ENCODE results near the gene MPPED2.

DNA sequence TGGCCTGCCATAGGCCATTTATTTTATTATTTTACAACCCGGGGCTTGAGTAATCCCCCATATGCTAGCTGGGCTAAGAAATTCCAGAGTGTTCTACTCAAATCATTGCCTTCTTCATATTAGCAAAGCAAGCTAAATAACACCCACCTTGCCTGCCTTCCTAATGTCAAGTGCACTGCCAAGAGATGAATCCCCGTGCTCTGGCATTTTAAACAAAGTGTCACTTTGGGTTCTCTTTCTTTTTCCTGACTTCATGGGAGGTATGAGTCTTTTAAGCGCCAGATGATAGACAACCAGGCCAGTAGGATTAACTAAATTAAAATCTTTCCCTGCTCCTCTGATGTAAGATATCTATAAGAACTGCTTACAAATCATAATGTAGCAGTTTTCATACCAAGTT is 4.5 kb downstream of the MPPED2 start:
- TF ChIP-seq, protein P1, sequence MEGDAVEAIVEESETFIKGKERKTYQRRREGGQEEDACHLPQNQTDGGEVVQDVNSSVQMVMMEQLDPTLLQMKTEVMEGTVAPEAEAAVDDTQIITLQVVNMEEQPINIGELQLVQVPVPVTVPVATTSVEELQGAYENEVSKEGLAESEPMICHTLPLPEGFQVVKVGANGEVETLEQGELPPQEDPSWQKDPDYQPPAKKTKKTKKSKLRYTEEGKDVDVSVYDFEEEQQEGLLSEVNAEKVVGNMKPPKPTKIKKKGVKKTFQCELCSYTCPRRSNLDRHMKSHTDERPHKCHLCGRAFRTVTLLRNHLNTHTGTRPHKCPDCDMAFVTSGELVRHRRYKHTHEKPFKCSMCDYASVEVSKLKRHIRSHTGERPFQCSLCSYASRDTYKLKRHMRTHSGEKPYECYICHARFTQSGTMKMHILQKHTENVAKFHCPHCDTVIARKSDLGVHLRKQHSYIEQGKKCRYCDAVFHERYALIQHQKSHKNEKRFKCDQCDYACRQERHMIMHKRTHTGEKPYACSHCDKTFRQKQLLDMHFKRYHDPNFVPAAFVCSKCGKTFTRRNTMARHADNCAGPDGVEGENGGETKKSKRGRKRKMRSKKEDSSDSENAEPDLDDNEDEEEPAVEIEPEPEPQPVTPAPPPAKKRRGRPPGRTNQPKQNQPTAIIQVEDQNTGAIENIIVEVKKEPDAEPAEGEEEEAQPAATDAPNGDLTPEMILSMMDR (IDR thresholded peaks at IDR 0.05): no peak
- TF ChIP-seq ATF1 (CRISPR knock-in tag; IDR thresholded peaks at IDR 0.05) (no peak), TCF7 (CRISPR knock-in tag; IDR thresholded peaks at IDR 0.05; ENCODE audit: low read depth) (no peak), ZNF263 (CRISPR knock-in tag; IDR thresholded peaks at IDR 0.05; ENCODE audit: low read depth) (no peak), CREB1 (CRISPR knock-in tag; IDR thresholded peaks at IDR 0.05) (no peak), CREM (CRISPR knock-in tag; IDR thresholded peaks at IDR 0.05) (no peak), ELF4 (CRISPR knock-in tag; IDR thresholded peaks at IDR 0.05; ENCODE audit: low read depth) (no peak)
- TF ChIP-seq, protein P2, sequence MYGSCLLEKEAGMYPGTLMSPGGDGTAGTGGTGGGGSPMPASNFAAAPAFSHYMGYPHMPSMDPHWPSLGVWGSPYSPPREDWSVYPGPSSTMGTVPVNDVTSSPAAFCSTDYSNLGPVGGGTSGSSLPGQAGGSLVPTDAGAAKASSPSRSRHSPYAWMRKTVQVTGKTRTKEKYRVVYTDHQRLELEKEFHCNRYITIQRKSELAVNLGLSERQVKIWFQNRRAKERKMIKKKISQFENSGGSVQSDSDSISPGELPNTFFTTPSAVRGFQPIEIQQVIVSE (CRISPR knock-in tag; IDR thresholded peaks at IDR 0.05; ENCODE audit: borderline replicate concordance): no peak
- TF ChIP-seq, protein P3, sequence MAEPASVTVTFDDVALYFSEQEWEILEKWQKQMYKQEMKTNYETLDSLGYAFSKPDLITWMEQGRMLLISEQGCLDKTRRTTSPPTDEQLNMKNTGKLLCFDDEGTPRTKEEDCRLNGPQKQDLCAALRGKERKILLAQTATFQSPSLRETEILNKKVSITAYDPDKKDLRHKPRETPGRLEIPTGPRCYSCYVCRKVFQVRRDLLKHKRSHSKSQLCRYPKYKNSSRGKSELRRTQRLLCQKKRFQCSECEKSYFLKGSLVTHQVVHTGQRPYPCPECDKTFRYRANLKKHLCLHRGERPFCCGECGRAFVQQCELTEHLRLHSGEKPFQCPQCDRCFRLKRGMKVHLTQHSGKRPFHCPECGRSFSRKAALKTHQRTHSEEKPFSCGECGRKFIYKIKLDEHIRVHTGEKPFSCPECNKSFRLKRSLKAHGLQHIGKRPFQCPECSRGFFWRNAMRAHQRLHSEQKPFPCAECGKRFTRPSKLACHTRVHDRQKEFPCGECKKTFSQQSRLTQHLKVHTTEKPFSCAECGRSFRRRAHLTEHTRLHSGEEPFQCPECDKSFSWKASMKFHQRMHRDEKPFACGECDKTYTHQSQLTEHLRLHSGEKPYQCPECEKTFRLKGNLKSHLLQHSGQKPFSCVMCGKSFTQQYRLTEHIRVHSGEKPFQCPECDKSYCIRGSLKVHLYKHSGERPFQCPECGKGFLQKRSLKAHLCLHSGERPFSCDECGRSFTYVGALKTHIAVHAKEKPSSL (CRISPR knock-in tag; conservative IDR thresholded peaks at IDR 0.05): no peak
- TF ChIP-seq, protein P4, sequence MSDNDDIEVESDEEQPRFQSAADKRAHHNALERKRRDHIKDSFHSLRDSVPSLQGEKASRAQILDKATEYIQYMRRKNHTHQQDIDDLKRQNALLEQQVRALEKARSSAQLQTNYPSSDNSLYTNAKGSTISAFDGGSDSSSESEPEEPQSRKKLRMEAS (CRISPR knock-in tag; IDR thresholded peaks at IDR 0.05): no peak
- TF ChIP-seq, protein P5, sequence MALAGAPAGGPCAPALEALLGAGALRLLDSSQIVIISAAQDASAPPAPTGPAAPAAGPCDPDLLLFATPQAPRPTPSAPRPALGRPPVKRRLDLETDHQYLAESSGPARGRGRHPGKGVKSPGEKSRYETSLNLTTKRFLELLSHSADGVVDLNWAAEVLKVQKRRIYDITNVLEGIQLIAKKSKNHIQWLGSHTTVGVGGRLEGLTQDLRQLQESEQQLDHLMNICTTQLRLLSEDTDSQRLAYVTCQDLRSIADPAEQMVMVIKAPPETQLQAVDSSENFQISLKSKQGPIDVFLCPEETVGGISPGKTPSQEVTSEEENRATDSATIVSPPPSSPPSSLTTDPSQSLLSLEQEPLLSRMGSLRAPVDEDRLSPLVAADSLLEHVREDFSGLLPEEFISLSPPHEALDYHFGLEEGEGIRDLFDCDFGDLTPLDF (CRISPR knock-in tag; IDR thresholded peaks at IDR 0.05): no peak
- TF ChIP-seq, protein P6, sequence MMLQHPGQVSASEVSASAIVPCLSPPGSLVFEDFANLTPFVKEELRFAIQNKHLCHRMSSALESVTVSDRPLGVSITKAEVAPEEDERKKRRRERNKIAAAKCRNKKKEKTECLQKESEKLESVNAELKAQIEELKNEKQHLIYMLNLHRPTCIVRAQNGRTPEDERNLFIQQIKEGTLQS (CRISPR knock-in tag; conservative IDR thresholded peaks at IDR 0.05): no peak
